Measurements from ENCODE around the gene APOBEC3F.
"Not testable (repeated sequence)": the region's sequence is repeated elsewhere in the genome, so short reads cannot be mapped to it uniquely, and the experiment has no call there.

Gene APOBEC3F

GRCh38 chr22:39040538-39041296, at the start of gene APOBEC3F:
Gene APOBEC3F (plus strand): TSS chr22:39040864. CDS start chr22:39040961, 97 bp downstream.
- peak within 1 kb of the TSS; percentile 73 for H3K27ac ChIP-seq (ENCODE audit: low read depth, low read length)

GRCh38 chr22:38992871-38993371, 47.7 kb upstream of the APOBEC3F start:
- not testable (repeated sequence) for H3K36me3 ChIP-seq (ENCODE audit: control insufficient read depth, insufficient read depth, low read length); H3K27ac ChIP-seq (ENCODE audit: low read depth, low read length); H3K9me3 ChIP-seq (ENCODE audit: control insufficient read depth, insufficient read depth, low read depth, low read length); H3K4me1 ChIP-seq (ENCODE audit: control insufficient read depth, insufficient read depth, low read length); H3K27me3 ChIP-seq (ENCODE audit: control insufficient read depth, insufficient read depth, low read length)
- Histone ChIP-seq H3K9ac (ENCODE audit: low read length) (peak overlapping the region; percentile 23), H3K4me3 (ENCODE audit: low read depth, low read length) (peak overlapping the region; percentile 41; the same call in 1 of the 2 replicates)

More at GRCh38 chr22:39040538-39041296, at the start of gene APOBEC3F:
- Histone ChIP-seq H3K4me3 (ENCODE audit: low read depth, low read length) (peak within 1 kb of the TSS; percentile 48), H3K4me1 (ENCODE audit: control insufficient read depth, insufficient read depth, low read length) (peaks cover 41% of the 10 kb centered on the region), H3K9ac (ENCODE audit: low read length) (peak within 1 kb of the TSS; percentile 41)
- H3K9me3 ChIP-seq (ENCODE audit: control insufficient read depth, insufficient read depth, low read depth, low read length); H3K36me3 ChIP-seq (ENCODE audit: control insufficient read depth, insufficient read depth, low read length); H3K27me3 ChIP-seq (ENCODE audit: control insufficient read depth, insufficient read depth, low read length): not testable (repeated sequence)

GRCh38 chr22:38996105-38996504, 44.6 kb upstream of the APOBEC3F start:
- Histone ChIP-seq H3K9ac (ENCODE audit: low read length) (no peak overlapping the region), H3K27me3 (ENCODE audit: control insufficient read depth, insufficient read depth, low read length) (no peaks in the 10 kb centered on the region), H3K9me3 (ENCODE audit: control insufficient read depth, insufficient read depth, low read depth, low read length) (peaks cover 15% of the 10 kb centered on the region), H3K4me3 (ENCODE audit: low read depth, low read length) (no peak overlapping the region), H3K27ac (ENCODE audit: low read depth, low read length) (no peak overlapping the region), H3K36me3 (ENCODE audit: control insufficient read depth, insufficient read depth, low read length) (no peaks in the 10 kb centered on the region), H3K4me1 (ENCODE audit: control insufficient read depth, insufficient read depth, low read length) (peaks cover 9% of the 10 kb centered on the region)

GRCh38 chr22:38997518-38997917, 43.1 kb upstream of the APOBEC3F start:
- peaks cover 15% of the 10 kb centered on the region for H3K9me3 ChIP-seq (ENCODE audit: control insufficient read depth, insufficient read depth, low read depth, low read length)
- peaks cover 7% of the 10 kb centered on the region for H3K4me1 ChIP-seq (ENCODE audit: control insufficient read depth, insufficient read depth, low read length)
- no peaks in the 10 kb centered on the region for H3K36me3 ChIP-seq (ENCODE audit: control insufficient read depth, insufficient read depth, low read length)
- no peak overlapping the region for H3K4me3 ChIP-seq (ENCODE audit: low read depth, low read length)
- H3K9ac ChIP-seq (ENCODE audit: low read length), result peak overlapping the region; percentile 58
- no peak overlapping the region for H3K27ac ChIP-seq (ENCODE audit: low read depth, low read length)
- H3K27me3 ChIP-seq (ENCODE audit: control insufficient read depth, insufficient read depth, low read length), result no peaks in the 10 kb centered on the region

- H3K4me1 ChIP-seq (ENCODE audit: control insufficient read depth, insufficient read depth, low read length), result peaks cover 9% of the 10 kb centered on the region
- no peak overlapping the region for H3K4me3 ChIP-seq (ENCODE audit: low read depth, low read length)
- no peaks in the 10 kb centered on the region for H3K27me3 ChIP-seq (ENCODE audit: control insufficient read depth, insufficient read depth, low read length)
- no peak overlapping the region for H3K9ac ChIP-seq (ENCODE audit: low read length)
- H3K9me3 ChIP-seq (ENCODE audit: control insufficient read depth, insufficient read depth, low read depth, low read length), result peaks cover 11% of the 10 kb centered on the region
- H3K27ac ChIP-seq (ENCODE audit: low read depth, low read length), result no peak overlapping the region
- no peaks in the 10 kb centered on the region for H3K36me3 ChIP-seq (ENCODE audit: control insufficient read depth, insufficient read depth, low read length)
Observed at GRCh38 chr22:39003165-39003638, 37.5 kb upstream of the APOBEC3F start.

- no peaks in the 10 kb centered on the region for H3K9me3 ChIP-seq (ENCODE audit: control insufficient read depth, insufficient read depth, low read depth, low read length)
- H3K4me3 ChIP-seq (ENCODE audit: low read depth, low read length), result no peak overlapping the region
- no peaks in the 10 kb centered on the region for H3K36me3 ChIP-seq (ENCODE audit: control insufficient read depth, insufficient read depth, low read length)
Observed at GRCh38 chr22:39007177-39007576, 33.5 kb upstream of the APOBEC3F start.

GRCh38 chr22:39008271-39008850, 32.3 kb upstream of the APOBEC3F start:
- H3K4me3 ChIP-seq (ENCODE audit: low read depth, low read length); H3K9ac ChIP-seq (ENCODE audit: low read length); H3K27me3 ChIP-seq (ENCODE audit: control insufficient read depth, insufficient read depth, low read length); H3K36me3 ChIP-seq (ENCODE audit: control insufficient read depth, insufficient read depth, low read length); H3K27ac ChIP-seq (ENCODE audit: low read depth, low read length); H3K9me3 ChIP-seq (ENCODE audit: control insufficient read depth, insufficient read depth, low read depth, low read length): not testable (repeated sequence)
- H3K4me1 ChIP-seq (ENCODE audit: control insufficient read depth, insufficient read depth, low read length), result peaks cover 16% of the 10 kb centered on the region

More at GRCh38 chr22:39007177-39007576, 33.5 kb upstream of the APOBEC3F start:
- Histone ChIP-seq H3K27ac (ENCODE audit: low read depth, low read length) (no peak overlapping the region), H3K4me1 (ENCODE audit: control insufficient read depth, insufficient read depth, low read length) (peaks cover 8% of the 10 kb centered on the region), H3K27me3 (ENCODE audit: control insufficient read depth, insufficient read depth, low read length) (no peaks in the 10 kb centered on the region), H3K9ac (ENCODE audit: low read length) (no peak overlapping the region)

- H3K9me3 ChIP-seq (ENCODE audit: control insufficient read depth, insufficient read depth, low read depth, low read length), result no peaks in the 10 kb centered on the region
- H3K4me3 ChIP-seq (ENCODE audit: low read depth, low read length), result no peak overlapping the region
- no peak overlapping the region for H3K9ac ChIP-seq (ENCODE audit: low read length)
Observed at GRCh38 chr22:39010946-39011345, 29.7 kb upstream of the APOBEC3F start.

GRCh38 chr22:39012533-39013511, 27.8 kb upstream of the APOBEC3F start:
- Histone ChIP-seq H3K4me3 (ENCODE audit: low read depth, low read length) (no peak overlapping the region), H3K9me3 (ENCODE audit: control insufficient read depth, insufficient read depth, low read depth, low read length) (no peaks in the 10 kb centered on the region), H3K27ac (ENCODE audit: low read depth, low read length) (no peak overlapping the region), H3K27me3 (ENCODE audit: control insufficient read depth, insufficient read depth, low read length) (no peaks in the 10 kb centered on the region), H3K4me1 (ENCODE audit: control insufficient read depth, insufficient read depth, low read length) (peaks cover 39% of the 10 kb centered on the region), H3K9ac (ENCODE audit: low read length) (no peak overlapping the region), H3K36me3 (ENCODE audit: control insufficient read depth, insufficient read depth, low read length) (no peaks in the 10 kb centered on the region)

More at GRCh38 chr22:39010946-39011345, 29.7 kb upstream of the APOBEC3F start:
- H3K27ac ChIP-seq (ENCODE audit: low read depth, low read length), result no peak overlapping the region
- H3K36me3 ChIP-seq (ENCODE audit: control insufficient read depth, insufficient read depth, low read length), result no peaks in the 10 kb centered on the region
- no peaks in the 10 kb centered on the region for H3K27me3 ChIP-seq (ENCODE audit: control insufficient read depth, insufficient read depth, low read length)
- peaks cover 33% of the 10 kb centered on the region for H3K4me1 ChIP-seq (ENCODE audit: control insufficient read depth, insufficient read depth, low read length)

- not testable (repeated sequence) for H3K4me3 ChIP-seq (ENCODE audit: low read depth, low read length); H3K9me3 ChIP-seq (ENCODE audit: control insufficient read depth, insufficient read depth, low read depth, low read length); H3K36me3 ChIP-seq (ENCODE audit: control insufficient read depth, insufficient read depth, low read length); H3K27me3 ChIP-seq (ENCODE audit: control insufficient read depth, insufficient read depth, low read length); H3K9ac ChIP-seq (ENCODE audit: low read length)
- Histone ChIP-seq H3K4me1 (ENCODE audit: control insufficient read depth, insufficient read depth, low read length) (peaks cover 44% of the 10 kb centered on the region), H3K27ac (ENCODE audit: low read depth, low read length) (0 out of 2 replicates have a peak overlapping the region, but pooled peaks have one; percentile 3)
Observed at GRCh38 chr22:39013561-39013941, 27.1 kb upstream of the APOBEC3F start.

All from HUES6 (cell line).